Stimulated activated CD8-positive, alpha-beta memory T cell treated with anti-CD3 and anti-CD28 coated beads, Interleukin-4, amount 100 ng/mL, for 24 hours (primary cell): ENCODE measurements around the gene WFDC12.
"Not testable (repeated sequence)": the region's sequence is repeated elsewhere in the genome, so short reads cannot be mapped to it uniquely, and the experiment has no call there.

ENCODE experiments used
- DNase-seq: peaks from one replicate; pipeline ENCODE4 v3.0.0-alpha.2; 2020; ENCODE audit warnings: low read depth

Gene WFDC12

GRCh38 chr20:45124365-45124764 is at the start of gene WFDC12:
TSS of gene WFDC12 (minus strand) at chr20:45124465. CDS start at chr20:45124447, 18 bp downstream.
- DNase-seq: no peak

- DNase-seq: no peak
Measured at GRCh38 chr20:45173522-45173921, 49.3 kb upstream of the WFDC12 start.

GRCh38 chr20:45164906-45165305 is 40.6 kb upstream of the WFDC12 start:
- no peak for DNase-seq

- DNase-seq: no peak
Measured at GRCh38 chr20:45163083-45163803, 39.0 kb upstream of the WFDC12 start.

- DNase-seq: no peak
Measured at GRCh38 chr20:45157962-45158361, 33.7 kb upstream of the WFDC12 start.

GRCh38 chr20:45156713-45157112 is 32.4 kb upstream of the WFDC12 start:
- DNase-seq: no peak

GRCh38 chr20:45154794-45155193 is 30.5 kb upstream of the WFDC12 start:
- DNase-seq: not testable (repeated sequence)

- DNase-seq: no peak
Measured at GRCh38 chr20:45154183-45154582, 29.9 kb upstream of the WFDC12 start.

- DNase-seq: no peak
Measured at GRCh38 chr20:45153752-45154151, 29.5 kb upstream of the WFDC12 start.

- no peak for DNase-seq
Measured at GRCh38 chr20:45153147-45153546, 28.9 kb upstream of the WFDC12 start.

- DNase-seq: no peak
Measured at GRCh38 chr20:45152405-45152804, 28.1 kb upstream of the WFDC12 start.

- no peak for DNase-seq
Measured at GRCh38 chr20:45149062-45149461, 24.8 kb upstream of the WFDC12 start.

- no peak for DNase-seq
Measured at GRCh38 chr20:45140836-45141235, 16.6 kb upstream of the WFDC12 start.

GRCh38 chr20:45139733-45140375 is 15.6 kb upstream of the WFDC12 start:
- not testable (repeated sequence) for DNase-seq

- DNase-seq: peak; percentile 44
Measured at GRCh38 chr20:45138561-45139300, 14.5 kb upstream of the WFDC12 start.

- DNase-seq: no peak
Measured at GRCh38 chr20:45136911-45137310, 12.6 kb upstream of the WFDC12 start.

GRCh38 chr20:45128099-45128498 is 3.8 kb upstream of the WFDC12 start:
- DNase-seq: no peak

- no peak for DNase-seq
Measured at GRCh38 chr20:45121388-45121787, 2.9 kb downstream of the WFDC12 start.

- DNase-seq: no peak
Measured at GRCh38 chr20:45119556-45120266, 4.6 kb downstream of the WFDC12 start.

GRCh38 chr20:45118028-45118427 is 6.2 kb downstream of the WFDC12 start:
- DNase-seq: no peak

- no peak for DNase-seq
Measured at GRCh38 chr20:45117581-45117980, 6.7 kb downstream of the WFDC12 start.

- no peak for DNase-seq
Measured at GRCh38 chr20:45115829-45116228, 8.4 kb downstream of the WFDC12 start.
